ENCODE data around the gene GOT1. TPM values are rescaled to one million over a fixed set of nuclear protein-coding genes. Genes with fewer than 3 reads are reported as not detected.

Gene GOT1
- total RNA-seq, 1 donor from 2014 or later = 17.4 TPM

GRCh38 chr10:99418910-99419624, 11.4 kb downstream of the GOT1 start:
- no peaks in the 10 kb centered on the region for H3K4me1 ChIP-seq
- H3K4me3 ChIP-seq = no peak overlapping the region
- H3K36me3 ChIP-seq = peaks cover 0 to 11% of the 10 kb centered on the region in 2 donors
- no peak for DNase-seq (ENCODE audit: extremely low spot score in 2 of 2)
- H3K27me3 ChIP-seq = no peaks in the 10 kb centered on the region
- TF ChIP-seq POLR2A (IDR thresholded peaks at IDR 0.05) (no peak), POLR2AphosphoS5 (IDR thresholded peaks at IDR 0.05; ENCODE audit: insufficient read depth in 1 of 2, low read depth in 1 of 2) (no peak), CTCF (IDR thresholded peaks at IDR 0.05) (no peak)
- H3K27ac ChIP-seq = no peak overlapping the region
- intact Hi-C loops (cut with DNase I) = no loop called here
- H3K9me3 ChIP-seq = no peaks in the 10 kb centered on the region

- Histone ChIP-seq H3K4me3 (no peak overlapping the region), H3K27ac (no peak overlapping the region), H3K36me3 (peaks cover 0 to under 1% of the 10 kb centered on the region in 2 donors), H3K9me3 (no peaks in the 10 kb centered on the region), H3K27me3 (no peaks in the 10 kb centered on the region), H3K4me1 (no peaks in the 10 kb centered on the region)
- intact Hi-C loops (cut with DNase I) = no loop called here
- no peak for TF ChIP-seq POLR2AphosphoS5 (IDR thresholded peaks at IDR 0.05; ENCODE audit: insufficient read depth in 1 of 2, low read depth in 1 of 2)
- no peak for DNase-seq (ENCODE audit: extremely low spot score in 2 of 2)
Observed at GRCh38 chr10:99412099-99412498, 18.3 kb downstream of the GOT1 start.

- H3K4me1 ChIP-seq = no peaks in the 10 kb centered on the region
- TF ChIP-seq POLR2AphosphoS5 (IDR thresholded peaks at IDR 0.05; ENCODE audit: insufficient read depth in 1 of 2, low read depth in 1 of 2) (no peak), CTCF (IDR thresholded peaks at IDR 0.05) (no peak), POLR2A (IDR thresholded peaks at IDR 0.05) (no peak)
- intact Hi-C loops (cut with DNase I) = no loop called here
- no peaks in the 10 kb centered on the region for H3K9me3 ChIP-seq
- H3K27ac ChIP-seq = no peak overlapping the region
- DNase-seq (ENCODE audit: extremely low spot score in 2 of 2) = peak in 1 of 2 donors; percentile 11
- H3K4me3 ChIP-seq = no peak overlapping the region
- H3K27me3 ChIP-seq = no peaks in the 10 kb centered on the region
- peaks cover 0 to 6% of the 10 kb centered on the region in 2 donors for H3K36me3 ChIP-seq
Observed at GRCh38 chr10:99411546-99411945, 18.9 kb downstream of the GOT1 start.

GRCh38 chr10:99410876-99411275, 19.5 kb downstream of the GOT1 start:
- Histone ChIP-seq H3K4me1 (no peaks in the 10 kb centered on the region), H3K9me3 (no peaks in the 10 kb centered on the region), H3K27ac (no peak overlapping the region), H3K4me3 (no peak overlapping the region), H3K36me3 (peaks cover 0 to 13% of the 10 kb centered on the region in 2 donors), H3K27me3 (no peaks in the 10 kb centered on the region)
- intact Hi-C loops (cut with DNase I) = no loop called here
- no peak for TF ChIP-seq CTCF (IDR thresholded peaks at IDR 0.05)
- TF ChIP-seq POLR2A (IDR thresholded peaks at IDR 0.05) = no peak
- no peak for TF ChIP-seq POLR2AphosphoS5 (IDR thresholded peaks at IDR 0.05; ENCODE audit: insufficient read depth in 1 of 2, low read depth in 1 of 2)
- DNase-seq (ENCODE audit: extremely low spot score in 2 of 2) = peak in 1 of 2 donors; percentile 40

DNA sequence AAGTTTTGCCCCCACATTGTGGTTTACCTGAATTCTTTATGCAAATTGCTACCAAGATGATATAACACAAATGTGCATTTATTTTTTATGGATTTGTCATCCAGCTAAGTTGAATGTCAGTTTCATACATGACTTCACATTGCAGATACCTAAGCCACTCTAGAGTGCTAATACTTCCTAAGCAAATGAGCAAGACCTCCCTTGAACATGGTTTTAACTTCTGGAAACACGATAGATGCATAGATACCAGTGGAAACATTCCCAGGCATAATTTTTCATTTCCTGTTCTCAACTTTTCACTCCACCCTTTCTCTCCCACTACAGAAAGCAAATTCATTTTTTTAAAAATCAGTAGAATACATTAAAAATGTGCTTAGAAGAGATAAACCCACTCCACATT, 20.3 kb downstream of the GOT1 start:
- H3K9me3 ChIP-seq = no peaks in the 10 kb centered on the region
- H3K27ac ChIP-seq = no peak overlapping the region
- no peaks in the 10 kb centered on the region for H3K4me1 ChIP-seq
- TF ChIP-seq POLR2A (IDR thresholded peaks at IDR 0.05) (no peak), CTCF (IDR thresholded peaks at IDR 0.05) (no peak), POLR2AphosphoS5 (IDR thresholded peaks at IDR 0.05; ENCODE audit: insufficient read depth in 1 of 2, low read depth in 1 of 2) (no peak)
- no peaks in the 10 kb centered on the region for H3K27me3 ChIP-seq
- DNase-seq (ENCODE audit: extremely low spot score in 2 of 2) = no peak
- peaks cover 0 to 20% of the 10 kb centered on the region in 2 donors for H3K36me3 ChIP-seq
- no peak overlapping the region for H3K4me3 ChIP-seq
- intact Hi-C loops (cut with DNase I) = no loop called here

Measured in vagina (tissue), 2 donors.